HG03520 (cell line): Measurements from ENCODE around the gene GRP.
A peak's percentile ranks its signal among the peaks of the same experiment; 100 is the strongest.

Experiments
- ATAC-seq: cut with Tn5 transposase; IDR thresholded peaks from one replicate; pipeline ENCODE4 v1.9.1; 2021; ENCODE audit warnings: mild to moderate bottlenecking, moderate library complexity; ENCODE audit not compliant: unreplicated experiment

The GRP gene

GRCh38 chr18:59266886-59267502, 47.0 kb downstream of the GRP start:
- ATAC-seq = no peak

GRCh38 chr18:59267503-59268126, 47.7 kb downstream of the GRP start:
- ATAC-seq = no peak

GRCh38 chr18:59268127-59268720, 48.3 kb downstream of the GRP start:
- ATAC-seq = no peak

GRCh38 chr18:59268721-59269562, 49.0 kb downstream of the GRP start:
- no peak for ATAC-seq

- no peak for ATAC-seq
Measured at GRCh38 chr18:59269563-59270119, 49.7 kb downstream of the GRP start.

GRCh38 chr18:59270689-59271257, 50.8 kb downstream of the GRP start:
- no peak for ATAC-seq

GRCh38 chr18:59271606-59272220, 51.8 kb downstream of the GRP start:
- ATAC-seq = no peak

GRCh38 chr18:59272221-59272888, 52.4 kb downstream of the GRP start:
- ATAC-seq = no peak

GRCh38 chr18:59272891-59273758, 53.2 kb downstream of the GRP start, which contains the start of gene RAX:
RAX (minus strand) TSS chr18:59273454; CDS start chr18:59273206, 248 bp downstream.
- peak; percentile 74 for ATAC-seq

- ATAC-seq = no peak
Measured at GRCh38 chr18:59273759-59274532, 54.0 kb downstream of the GRP start.

GRCh38 chr18:59274533-59274928, 54.6 kb downstream of the GRP start:
- ATAC-seq = no peak

GRCh38 chr18:59275406-59275949, 55.5 kb downstream of the GRP start:
- no peak for ATAC-seq

GRCh38 chr18:59276047-59276446, 56.1 kb downstream of the GRP start:
- ATAC-seq = no peak

GRCh38 chr18:59278793-59279192, 58.8 kb downstream of the GRP start:
- no peak for ATAC-seq

- ATAC-seq = no peak
Measured at GRCh38 chr18:59279193-59279592, 59.2 kb downstream of the GRP start.

- no peak for ATAC-seq
Measured at GRCh38 chr18:59279722-59280121, 59.8 kb downstream of the GRP start.
